ENCODE results near the gene RXRA.

The RXRA gene

GRCh38 chr9:134342746-134343115 lies 16.5 kb downstream of the RXRA start:
- H3K23ac ChIP-seq (ENCODE audit: low read length in 2 of 2): no peak overlapping the region
- no peak for DNase-seq

GRCh38 chr9:134343637-134344036 lies 17.4 kb downstream of the RXRA start:
- H3K14ac ChIP-seq (ENCODE audit: low read length in 2 of 2): peak overlapping the region in 1 of 2 experiments; percentile 64
- no peak overlapping the region for H2BK5ac ChIP-seq (ENCODE audit: low read depth, low read length, poor library complexity, severe bottlenecking)
- no peaks in the 10 kb centered on the region for H3K9me3 ChIP-seq (ENCODE audit: control insufficient read depth, low read length)
- no peak overlapping the region for H3K4me2 ChIP-seq (ENCODE audit: low read length, poor library complexity, severe bottlenecking)
- H2AK5ac ChIP-seq (ENCODE audit: low read length, severe bottlenecking): no peak overlapping the region
- H3K9ac ChIP-seq (ENCODE audit: low read length): peak overlapping the region; percentile 65
- H4K91ac ChIP-seq (ENCODE audit: low read length): no peak overlapping the region
- no peak overlapping the region for H3K4ac ChIP-seq (ENCODE audit: low read depth in 1 of 2, low read length in 2 of 2)
- peak overlapping the region in 1 of 2 experiments; percentile 45 for H3K4me3 ChIP-seq (ENCODE audit: insufficient read depth in 1 of 2, low read depth in 1 of 2, low read length in 2 of 2)
- no peaks in the 10 kb centered on the region for H3K27me3 ChIP-seq (ENCODE audit: control insufficient read depth in 1 of 2, insufficient read depth in 1 of 2, low read length in 2 of 2)
- H2BK15ac ChIP-seq (ENCODE audit: low read depth, poor library complexity, severe bottlenecking): no peak overlapping the region
- H3K27ac ChIP-seq (ENCODE audit: low read length, poor library complexity, severe bottlenecking): no peak overlapping the region
- H2BK120ac ChIP-seq (ENCODE audit: low read depth, low read length): no peak overlapping the region
- no peak overlapping the region for H2AFZ ChIP-seq (ENCODE audit: low read depth, low read length)
- H3K23ac ChIP-seq (ENCODE audit: low read length in 2 of 2): no peak overlapping the region
- peaks cover 68% of the 10 kb centered on the region for H3K79me1 ChIP-seq (replicated peaks; ENCODE audit: low read length, poor library complexity, severe bottlenecking)
- no peak for DNase-seq
- peak overlapping the region in 1 of 2 experiments; percentile 28 for H3K18ac ChIP-seq (ENCODE audit: low read depth in 1 of 2, low read length in 2 of 2)
- peaks cover 0 to 25% of the 10 kb centered on the region in 2 experiments for H3K36me3 ChIP-seq (ENCODE audit: control insufficient read depth in 1 of 2, insufficient read depth in 2 of 2, low read depth in 1 of 2, low read length in 2 of 2)
- H3K4me1 ChIP-seq (ENCODE audit: control insufficient read depth, insufficient read depth, low read depth, low read length): peaks cover 73% of the 10 kb centered on the region
- 92% methylated on average over 16 of the region's 16 CpGs for WGBS
- H4K8ac ChIP-seq (ENCODE audit: low read length): no peak overlapping the region
- peak overlapping the region in 1 of 2 experiments; percentile 24 for H2BK12ac ChIP-seq (ENCODE audit: low read length in 2 of 2)

More at GRCh38 chr9:134342746-134343115, 16.5 kb downstream of the RXRA start:
- peaks cover 73% of the 10 kb centered on the region for H3K4me1 ChIP-seq (ENCODE audit: control insufficient read depth, insufficient read depth, low read depth, low read length)
- peaks cover 60% of the 10 kb centered on the region for H3K79me1 ChIP-seq (replicated peaks; ENCODE audit: low read length, poor library complexity, severe bottlenecking)
- H4K91ac ChIP-seq (ENCODE audit: low read length): no peak overlapping the region
- WGBS: 97% methylated on average over 7 of the region's 7 CpGs
- H3K36me3 ChIP-seq (ENCODE audit: control insufficient read depth in 1 of 2, insufficient read depth in 2 of 2, low read depth in 1 of 2, low read length in 2 of 2): peaks cover 0 to 27% of the 10 kb centered on the region in 2 experiments
- no peak overlapping the region for H3K9ac ChIP-seq (ENCODE audit: low read length)
- no peak overlapping the region for H3K4me2 ChIP-seq (ENCODE audit: low read length, poor library complexity, severe bottlenecking)
- H3K27me3 ChIP-seq (ENCODE audit: control insufficient read depth in 1 of 2, insufficient read depth in 1 of 2, low read length in 2 of 2): no peaks in the 10 kb centered on the region
- H3K14ac ChIP-seq (ENCODE audit: low read length in 2 of 2): no peak overlapping the region
- no peak overlapping the region for H2AFZ ChIP-seq (ENCODE audit: low read depth, low read length)
- no peak overlapping the region for H2BK120ac ChIP-seq (ENCODE audit: low read depth, low read length)
- H4K8ac ChIP-seq (ENCODE audit: low read length): no peak overlapping the region
- no peak overlapping the region for H2BK15ac ChIP-seq (ENCODE audit: low read depth, poor library complexity, severe bottlenecking)
- no peak overlapping the region for H2BK5ac ChIP-seq (ENCODE audit: low read depth, low read length, poor library complexity, severe bottlenecking)
- H3K9me3 ChIP-seq (ENCODE audit: control insufficient read depth, low read length): no peaks in the 10 kb centered on the region
- no peak overlapping the region for H3K4me3 ChIP-seq (ENCODE audit: insufficient read depth in 1 of 2, low read depth in 1 of 2, low read length in 2 of 2)
- no peak overlapping the region for H3K27ac ChIP-seq (ENCODE audit: low read length, poor library complexity, severe bottlenecking)
- no peak overlapping the region for H2BK12ac ChIP-seq (ENCODE audit: low read length in 2 of 2)
- H3K18ac ChIP-seq (ENCODE audit: low read depth in 1 of 2, low read length in 2 of 2): no peak overlapping the region
- no peak overlapping the region for H2AK5ac ChIP-seq (ENCODE audit: low read length, severe bottlenecking)
- no peak overlapping the region for H3K4ac ChIP-seq (ENCODE audit: low read depth in 1 of 2, low read length in 2 of 2)

GRCh38 chr9:134344068-134344799 lies 18.0 kb downstream of the RXRA start:
- H3K18ac ChIP-seq (ENCODE audit: low read depth in 1 of 2, low read length in 2 of 2): peak overlapping the region in 1 of 2 experiments; percentile 28
- no peak for DNase-seq
- no peak overlapping the region for H2BK15ac ChIP-seq (ENCODE audit: low read depth, poor library complexity, severe bottlenecking)
- peak overlapping the region in 1 of 2 experiments; percentile 45 for H3K4me3 ChIP-seq (ENCODE audit: insufficient read depth in 1 of 2, low read depth in 1 of 2, low read length in 2 of 2)
- no peaks in the 10 kb centered on the region for H3K27me3 ChIP-seq (ENCODE audit: control insufficient read depth in 1 of 2, insufficient read depth in 1 of 2, low read length in 2 of 2)
- H3K9ac ChIP-seq (ENCODE audit: low read length): peak overlapping the region; percentile 65
- peaks cover 73% of the 10 kb centered on the region for H3K4me1 ChIP-seq (ENCODE audit: control insufficient read depth, insufficient read depth, low read depth, low read length)
- H3K79me1 ChIP-seq (replicated peaks; ENCODE audit: low read length, poor library complexity, severe bottlenecking): peaks cover 72% of the 10 kb centered on the region
- H2BK12ac ChIP-seq (ENCODE audit: low read length in 2 of 2): peak overlapping the region in 1 of 2 experiments; percentile 24
- no peak overlapping the region for H2AK5ac ChIP-seq (ENCODE audit: low read length, severe bottlenecking)
- no peak overlapping the region for H2BK120ac ChIP-seq (ENCODE audit: low read depth, low read length)
- H3K23ac ChIP-seq (ENCODE audit: low read length in 2 of 2): no peak overlapping the region
- no peak overlapping the region for H3K4me2 ChIP-seq (ENCODE audit: low read length, poor library complexity, severe bottlenecking)
- no peaks in the 10 kb centered on the region for H3K9me3 ChIP-seq (ENCODE audit: control insufficient read depth, low read length)
- peak overlapping the region in 1 of 2 experiments; percentile 78 for H3K14ac ChIP-seq (ENCODE audit: low read length in 2 of 2)
- H4K91ac ChIP-seq (ENCODE audit: low read length): no peak overlapping the region
- H3K4ac ChIP-seq (ENCODE audit: low read depth in 1 of 2, low read length in 2 of 2): no peak overlapping the region
- peaks cover 0 to 27% of the 10 kb centered on the region in 2 experiments for H3K36me3 ChIP-seq (ENCODE audit: control insufficient read depth in 1 of 2, insufficient read depth in 2 of 2, low read depth in 1 of 2, low read length in 2 of 2)
- H2AFZ ChIP-seq (ENCODE audit: low read depth, low read length): no peak overlapping the region
- H3K27ac ChIP-seq (ENCODE audit: low read length, poor library complexity, severe bottlenecking): no peak overlapping the region
- 93% methylated on average over 17 of the region's 17 CpGs for WGBS
- no peak overlapping the region for H2BK5ac ChIP-seq (ENCODE audit: low read depth, low read length, poor library complexity, severe bottlenecking)
- no peak overlapping the region for H4K8ac ChIP-seq (ENCODE audit: low read length)

GRCh38 chr9:134344800-134345310 lies 18.6 kb downstream of the RXRA start:
- Histone ChIP-seq H4K91ac (ENCODE audit: low read length) (no peak overlapping the region), H3K27ac (ENCODE audit: low read length, poor library complexity, severe bottlenecking) (no peak overlapping the region), H3K36me3 (ENCODE audit: control insufficient read depth in 1 of 2, insufficient read depth in 2 of 2, low read depth in 1 of 2, low read length in 2 of 2) (peaks cover 0 to 26% of the 10 kb centered on the region in 2 experiments), H3K79me1 (replicated peaks; ENCODE audit: low read length, poor library complexity, severe bottlenecking) (peaks cover 71% of the 10 kb centered on the region), H2BK15ac (ENCODE audit: low read depth, poor library complexity, severe bottlenecking) (peak overlapping the region; percentile 38), H2BK12ac (ENCODE audit: low read length in 2 of 2) (no peak overlapping the region), H3K4me1 (ENCODE audit: control insufficient read depth, insufficient read depth, low read depth, low read length) (peaks cover 73% of the 10 kb centered on the region), H3K9ac (ENCODE audit: low read length) (peak overlapping the region; percentile 65), H3K9me3 (ENCODE audit: control insufficient read depth, low read length) (no peaks in the 10 kb centered on the region), H3K4me3 (ENCODE audit: insufficient read depth in 1 of 2, low read depth in 1 of 2, low read length in 2 of 2) (peak overlapping the region in 1 of 2 experiments; percentile 37), H2BK120ac (ENCODE audit: low read depth, low read length) (no peak overlapping the region), H2BK5ac (ENCODE audit: low read depth, low read length, poor library complexity, severe bottlenecking) (no peak overlapping the region), H2AK5ac (ENCODE audit: low read length, severe bottlenecking) (no peak overlapping the region), H3K18ac (ENCODE audit: low read depth in 1 of 2, low read length in 2 of 2) (peak overlapping the region in 1 of 2 experiments; percentile 35), H4K8ac (ENCODE audit: low read length) (no peak overlapping the region), H2AFZ (ENCODE audit: low read depth, low read length) (no peak overlapping the region), H3K4me2 (ENCODE audit: low read length, poor library complexity, severe bottlenecking) (no peak overlapping the region), H3K14ac (ENCODE audit: low read length in 2 of 2) (peak overlapping the region in 1 of 2 experiments; percentile 78), H3K4ac (ENCODE audit: low read depth in 1 of 2, low read length in 2 of 2) (no peak overlapping the region), H3K27me3 (ENCODE audit: control insufficient read depth in 1 of 2, insufficient read depth in 1 of 2, low read length in 2 of 2) (no peaks in the 10 kb centered on the region), H3K23ac (ENCODE audit: low read length in 2 of 2) (no peak overlapping the region)
- no peak for DNase-seq
- 96% methylated on average over 14 of the region's 14 CpGs for WGBS

All from mesenchymal stem cell (in vitro differentiated cells and primary cell).